NK-92 (cell line): ENCODE results near the gene CREB5.

Experiments used
- DNase-seq: peaks from one replicate; lab custom pipeline; 2025; ENCODE audit not compliant: unreplicated experiment; lab: John Stamatoyannopoulos, UW

CREB5 gene

GRCh38 chr7:28433699-28434219 is 21.4 kb downstream of the CREB5 start:
- no peak for DNase-seq

DNA sequence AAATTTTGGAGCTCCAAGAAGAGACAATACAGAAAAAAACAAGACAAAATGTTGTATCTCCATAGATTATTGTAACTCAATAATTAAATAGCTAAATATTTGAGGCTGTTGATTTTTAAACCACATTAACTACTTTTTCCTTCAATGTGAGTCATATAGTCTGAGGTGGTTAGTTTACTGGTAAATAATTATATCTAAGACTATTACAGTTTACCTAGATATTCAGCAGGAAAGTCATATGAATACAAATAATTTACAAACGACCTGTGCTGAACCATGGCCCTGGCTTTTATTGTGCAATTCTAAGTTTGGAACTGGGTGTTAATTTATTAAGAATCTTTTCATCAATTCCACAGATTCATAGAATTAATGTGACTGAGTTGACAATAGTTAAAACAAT is 22.2 kb downstream of the CREB5 start:
- no peak for DNase-seq

GRCh38 chr7:28435152-28435551 is 22.8 kb downstream of the CREB5 start:
- DNase-seq, result no peak

GRCh38 chr7:28435732-28436378 is 23.5 kb downstream of the CREB5 start:
- no peak for DNase-seq

- no peak for DNase-seq
These were observed 27.8 kb downstream of the CREB5 start for GRCh38 chr7:28440055-28440601.

- DNase-seq, result no peak
These were observed 30.5 kb downstream of the CREB5 start for GRCh38 chr7:28442540-28443420.

GRCh38 chr7:28446131-28446530 is 33.8 kb downstream of the CREB5 start:
- no peak for DNase-seq

DNA sequence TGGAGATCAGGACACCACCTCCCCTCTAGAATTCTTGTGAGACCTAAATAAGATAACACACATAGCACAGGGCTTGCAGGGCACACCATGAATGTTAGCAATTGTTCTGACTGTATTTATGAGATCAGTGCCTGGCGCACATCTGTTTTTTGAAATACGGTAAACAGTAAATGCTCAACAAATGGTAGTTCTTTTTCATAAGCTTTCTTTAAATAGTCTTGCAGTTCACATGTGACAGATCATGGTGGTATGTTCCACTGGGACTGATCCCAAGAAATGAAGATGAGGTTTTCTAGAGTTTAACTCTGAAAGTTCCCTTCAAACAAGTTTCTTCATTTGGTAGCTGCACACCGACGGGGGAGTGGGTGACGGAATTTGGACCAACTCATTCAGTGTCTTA is 34.8 kb downstream of the CREB5 start:
- no peak for DNase-seq

DNA sequence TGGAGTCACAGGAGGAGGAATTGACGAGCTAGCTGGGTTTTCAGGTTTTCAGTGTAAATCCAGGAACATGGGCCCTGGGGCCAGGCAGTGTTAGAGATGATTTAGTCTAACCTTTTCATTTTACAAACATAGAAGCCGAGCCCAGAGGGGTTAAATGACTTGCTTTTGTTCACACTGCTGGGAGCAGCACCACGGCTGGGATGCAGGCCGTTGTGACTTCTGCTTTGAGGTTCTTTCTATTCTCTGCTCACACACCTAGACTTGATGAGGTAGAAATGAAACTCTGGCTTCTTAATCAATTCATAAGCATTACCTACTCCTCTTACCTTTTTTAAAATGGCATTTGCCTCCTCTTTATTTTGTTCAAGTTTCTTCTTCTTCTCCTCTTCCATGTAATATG is 36.4 kb downstream of the CREB5 start:
- no peak for DNase-seq

DNA sequence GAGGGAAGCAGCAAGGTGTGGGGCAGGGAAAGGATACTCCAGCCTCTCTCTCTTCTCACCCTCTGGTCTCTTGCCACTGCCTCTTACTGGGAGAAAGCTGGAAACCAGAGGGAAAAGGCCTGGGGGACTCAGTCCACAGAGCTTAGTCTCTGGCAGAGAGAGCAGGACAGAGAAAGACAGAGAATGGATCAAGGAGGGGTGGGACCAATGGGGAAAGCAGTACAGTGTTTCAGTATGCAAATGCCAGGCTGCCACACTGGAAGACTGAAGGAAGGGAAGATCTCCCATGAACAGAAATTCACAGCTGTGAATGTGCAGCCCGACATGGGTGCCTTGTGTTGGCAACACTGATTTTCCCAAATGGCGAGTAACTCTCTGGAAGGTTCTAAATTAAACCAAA is 40.4 kb downstream of the CREB5 start:
- no peak for DNase-seq

- no peak for DNase-seq
These were observed 43.2 kb downstream of the CREB5 start for GRCh38 chr7:28455486-28455885.

- no peak for DNase-seq
These were observed 43.7 kb downstream of the CREB5 start for GRCh38 chr7:28456044-28456443.

DNA sequence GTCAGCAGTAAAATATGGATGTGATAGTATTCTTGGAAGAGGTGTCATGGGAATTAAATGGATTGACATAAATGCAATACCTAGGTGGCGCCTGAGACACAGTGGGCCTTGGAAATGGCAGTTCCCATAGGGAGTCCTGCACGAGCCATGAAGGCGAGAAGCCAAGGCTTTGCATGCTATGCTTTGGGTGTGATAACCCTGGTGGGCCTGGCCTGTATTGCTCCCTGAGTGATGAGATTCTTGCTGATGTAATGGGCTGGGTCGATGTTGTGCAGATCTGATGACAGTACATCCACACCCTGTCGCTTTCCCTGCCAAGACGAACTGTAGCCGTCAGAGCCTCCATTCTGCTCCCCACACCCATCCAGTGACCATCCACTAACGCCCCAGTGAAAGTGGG is 46.4 kb downstream of the CREB5 start:
- no peak for DNase-seq

- DNase-seq, result no peak
These were observed 47.0 kb downstream of the CREB5 start for GRCh38 chr7:28459306-28459705.

- DNase-seq, result no peak
These were observed 53.4 kb downstream of the CREB5 start for GRCh38 chr7:28465697-28466096.

DNA sequence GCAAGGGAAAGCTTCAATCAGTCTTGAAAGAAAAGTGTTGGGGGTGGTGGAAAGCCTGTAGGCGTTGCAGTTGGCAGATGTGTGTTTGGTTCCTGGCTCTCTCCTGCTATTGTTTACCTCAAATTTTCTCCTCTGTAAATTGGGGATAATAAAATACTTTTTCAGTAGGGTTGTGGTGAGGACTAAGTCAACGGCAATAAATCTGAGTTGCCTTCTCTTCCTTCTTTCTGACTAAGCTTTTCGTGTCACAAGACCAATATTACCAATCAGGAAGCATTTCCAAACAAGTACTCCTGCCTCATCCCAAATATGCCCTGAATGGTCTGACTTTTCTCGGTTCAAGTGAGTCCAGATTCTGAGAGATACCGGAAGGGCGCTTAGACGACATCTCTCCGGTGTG is 54.0 kb downstream of the CREB5 start:
- no peak for DNase-seq

DNA sequence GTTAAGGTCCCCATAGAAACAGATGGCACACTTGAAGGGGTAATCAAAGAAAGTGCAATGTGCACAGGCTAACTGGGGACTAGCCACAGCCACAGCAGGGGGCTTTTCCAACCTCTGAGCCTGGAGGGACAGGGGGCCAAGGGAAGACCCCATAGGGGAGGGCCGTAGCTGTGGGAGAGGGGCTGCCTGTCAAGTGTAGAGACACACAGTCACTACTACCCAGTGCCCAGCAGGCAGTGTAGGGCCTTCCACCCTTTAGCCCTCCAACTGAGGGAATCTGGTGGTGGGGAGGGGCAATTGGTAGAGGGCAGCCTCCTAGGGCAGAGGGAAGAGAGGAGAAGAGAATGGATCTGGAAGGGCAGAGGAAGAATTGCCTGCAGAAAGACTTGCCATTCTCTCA is 54.6 kb downstream of the CREB5 start:
- no peak for DNase-seq

GRCh38 chr7:28469562-28469961 is 57.2 kb downstream of the CREB5 start:
- DNase-seq, result no peak

DNA sequence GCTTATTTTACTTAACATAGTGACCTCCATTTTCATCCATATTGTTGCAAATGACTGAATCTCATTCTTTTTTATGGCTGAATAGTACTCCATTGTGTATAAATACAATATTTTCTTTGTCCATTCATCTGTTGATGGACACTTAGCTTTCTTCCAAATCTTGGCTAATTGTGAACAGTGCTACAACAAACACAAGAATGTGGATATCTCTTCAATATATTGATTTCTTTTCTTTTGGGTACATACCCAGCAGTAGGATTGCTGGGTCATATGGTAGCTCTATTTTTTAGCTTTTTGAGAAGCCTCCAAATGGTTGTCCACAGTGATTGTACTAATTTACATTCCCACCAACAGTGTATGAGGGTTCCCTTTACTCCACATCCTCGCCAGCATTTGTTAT is 58.0 kb downstream of the CREB5 start:
- no peak for DNase-seq

DNA sequence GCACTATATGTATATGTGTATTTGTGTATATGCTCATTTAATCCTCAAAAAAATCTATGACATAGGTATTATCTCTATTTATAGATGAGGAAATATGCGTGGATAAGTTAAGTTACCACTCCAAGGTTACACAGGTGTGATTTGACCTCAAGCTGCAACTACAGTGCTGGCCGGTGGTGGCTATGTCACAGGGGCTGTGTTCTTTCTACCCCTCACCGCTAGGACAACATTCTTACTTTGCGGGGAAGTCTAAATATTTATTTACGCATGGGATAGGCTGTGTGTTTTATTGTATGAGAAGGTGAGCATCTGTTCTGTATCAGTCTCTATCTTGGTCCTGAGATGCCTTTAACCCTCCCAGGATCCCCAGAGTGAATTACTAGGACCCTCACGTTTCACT is 60.0 kb downstream of the CREB5 start:
- no peak for DNase-seq

DNA sequence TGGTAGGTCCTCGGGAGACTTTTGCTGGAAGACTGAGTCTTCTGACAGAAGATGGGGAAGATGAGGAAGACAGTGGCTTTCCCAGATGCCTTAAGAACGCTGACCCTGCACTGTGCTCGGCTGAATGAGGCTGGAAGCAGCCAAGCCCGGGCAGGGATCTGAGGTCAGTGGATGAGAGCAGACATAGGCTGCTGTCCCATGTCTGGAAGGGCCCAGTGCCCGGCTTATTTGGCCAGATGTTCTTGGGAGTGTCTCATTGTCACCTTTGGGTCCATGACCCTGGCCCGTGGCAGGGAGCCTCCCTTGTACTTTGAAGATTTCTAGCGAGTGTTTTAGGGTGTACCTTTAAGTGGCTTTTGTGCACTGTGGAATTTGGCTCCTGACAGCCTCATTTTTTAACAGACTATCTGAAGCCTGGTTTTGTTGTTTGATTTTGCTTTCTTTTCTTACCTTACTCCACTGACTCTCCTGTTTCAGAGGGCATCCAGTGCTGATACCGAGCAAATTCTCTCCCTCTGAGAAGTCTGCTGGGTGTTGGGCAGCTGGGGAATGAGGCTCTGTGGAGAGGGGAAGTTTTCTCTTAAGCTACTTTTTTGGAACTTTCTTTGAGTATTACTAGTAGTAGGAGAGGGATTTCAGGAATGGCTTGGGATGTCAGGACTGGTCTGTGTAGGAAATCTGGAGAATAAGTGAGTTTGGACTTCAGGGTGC is 61.4 kb downstream of the CREB5 start:
- DNase-seq, result no peak

GRCh38 chr7:28474282-28474638 is 61.9 kb downstream of the CREB5 start:
- no peak for DNase-seq
